Mesangial cell (primary cell): ENCODE measurements around the gene FOXD4L1. TPM values are rescaled to one million over a fixed set of nuclear protein-coding genes. Genes with fewer than 3 reads are reported as not detected.

Experiments used
- total RNA-seq: library from RNA; depleted of rRNA; stranded (reverse); fragments of >200 nt; gene quantifications from 2 replicates; pipeline ENCODE4 v1.2.3, GENCODE V29; 2015

Gene FOXD4L1
- not detected in 2 replicates for total RNA-seq

GRCh38 chr2:113498365-113498764, at the start of gene FOXD4L1:
TSS of gene FOXD4L1 (plus strand) at chr2:113498665. CDS start at chr2:113499257, 592 bp downstream.

Other genes with a start within 250 kb of the FOXD4L1 start
- 118 and 299 TPM in 2 replicates for gene PAX8, start 219.7 kb upstream of the FOXD4L1 start, total RNA-seq
- 7.3 and 8.2 TPM in 2 replicates for gene ZNG1B, start 61.0 kb upstream of the FOXD4L1 start, total RNA-seq
- gene RABL2A, start 128.6 kb downstream of the FOXD4L1 start, total RNA-seq, result 3.1 and 12.3 TPM in 2 replicates